GM19468 (cell line): ENCODE data around the gene ORM2.
"Not testable (repeated sequence)": the region's sequence is repeated elsewhere in the genome, so short reads cannot be mapped to it uniquely, and the experiment has no call there.

Source experiments
- ATAC-seq: cut with Tn5 transposase; IDR thresholded peaks from one replicate; pipeline ENCODE4 v1.9.1; 2021; ENCODE audit warnings: mild to moderate bottlenecking, moderate library complexity, moderate number of reproducible peaks; ENCODE audit not compliant: unreplicated experiment; ENCODE audit errors: extremely low read depth

ORM2 gene

GRCh38 chr9:114328937-114329624 is 588 bp upstream of the ORM2 start:
- not testable (repeated sequence) for ATAC-seq

GRCh38 chr9:114330636-114331035 is 967 bp downstream of the ORM2 start:
- ATAC-seq, result no peak

- ATAC-seq, result not testable (repeated sequence)
Measured at GRCh38 chr9:114331229-114332195, 1.8 kb downstream of the ORM2 start.

GRCh38 chr9:114332474-114333040 is 2.9 kb downstream of the ORM2 start:
- ATAC-seq, result not testable (repeated sequence)

GRCh38 chr9:114333718-114334117 is 4.0 kb downstream of the ORM2 start:
- ATAC-seq, result not testable (repeated sequence)

- ATAC-seq, result no peak
Measured at GRCh38 chr9:114334490-114334889, 4.8 kb downstream of the ORM2 start.

GRCh38 chr9:114335745-114336144 is 6.1 kb downstream of the ORM2 start:
- no peak for ATAC-seq

- no peak for ATAC-seq
Measured at GRCh38 chr9:114336157-114336556, 6.5 kb downstream of the ORM2 start.

GRCh38 chr9:114336699-114337395 is 7.2 kb downstream of the ORM2 start:
- ATAC-seq, result no peak

GRCh38 chr9:114338187-114338586 is 8.5 kb downstream of the ORM2 start:
- no peak for ATAC-seq

- no peak for ATAC-seq
Measured at GRCh38 chr9:114339130-114339908, 9.7 kb downstream of the ORM2 start.

GRCh38 chr9:114341152-114341830 is 11.6 kb downstream of the ORM2 start:
- ATAC-seq, result no peak

- ATAC-seq, result no peak
Measured at GRCh38 chr9:114341991-114342390, 12.3 kb downstream of the ORM2 start.

GRCh38 chr9:114342755-114343440 is 13.2 kb downstream of the ORM2 start:
- no peak for ATAC-seq

- ATAC-seq, result no peak
Measured at GRCh38 chr9:114343471-114344187, 14.0 kb downstream of the ORM2 start.

- no peak for ATAC-seq
Measured at GRCh38 chr9:114344188-114344566, 14.5 kb downstream of the ORM2 start.

- no peak for ATAC-seq
Measured at GRCh38 chr9:114344692-114345091, 15.0 kb downstream of the ORM2 start.

- ATAC-seq, result no peak
Measured at GRCh38 chr9:114345493-114346065, 15.9 kb downstream of the ORM2 start.
